ENCODE results near the gene EWSR1.

GRCh38 chr22:29251981-29252911 lies 15.8 kb upstream of the EWSR1 start:
- TF ChIP-seq EZH2 (IDR thresholded peaks at IDR 0.05; ENCODE audit: insufficient read depth, poor library complexity, severe bottlenecking), result no peak
- TF ChIP-seq EZH2phosphoT487 (IDR thresholded peaks at IDR 0.05; ENCODE audit: insufficient read depth, low read depth), result no peak

All from GM23248 (cell line).